ENCODE data around the gene SNAPC3.
"Not testable (repeated sequence)": the region's sequence is repeated elsewhere in the genome, so short reads cannot be mapped to it uniquely, and the experiment has no call there.

SNAPC3 gene

DNA sequence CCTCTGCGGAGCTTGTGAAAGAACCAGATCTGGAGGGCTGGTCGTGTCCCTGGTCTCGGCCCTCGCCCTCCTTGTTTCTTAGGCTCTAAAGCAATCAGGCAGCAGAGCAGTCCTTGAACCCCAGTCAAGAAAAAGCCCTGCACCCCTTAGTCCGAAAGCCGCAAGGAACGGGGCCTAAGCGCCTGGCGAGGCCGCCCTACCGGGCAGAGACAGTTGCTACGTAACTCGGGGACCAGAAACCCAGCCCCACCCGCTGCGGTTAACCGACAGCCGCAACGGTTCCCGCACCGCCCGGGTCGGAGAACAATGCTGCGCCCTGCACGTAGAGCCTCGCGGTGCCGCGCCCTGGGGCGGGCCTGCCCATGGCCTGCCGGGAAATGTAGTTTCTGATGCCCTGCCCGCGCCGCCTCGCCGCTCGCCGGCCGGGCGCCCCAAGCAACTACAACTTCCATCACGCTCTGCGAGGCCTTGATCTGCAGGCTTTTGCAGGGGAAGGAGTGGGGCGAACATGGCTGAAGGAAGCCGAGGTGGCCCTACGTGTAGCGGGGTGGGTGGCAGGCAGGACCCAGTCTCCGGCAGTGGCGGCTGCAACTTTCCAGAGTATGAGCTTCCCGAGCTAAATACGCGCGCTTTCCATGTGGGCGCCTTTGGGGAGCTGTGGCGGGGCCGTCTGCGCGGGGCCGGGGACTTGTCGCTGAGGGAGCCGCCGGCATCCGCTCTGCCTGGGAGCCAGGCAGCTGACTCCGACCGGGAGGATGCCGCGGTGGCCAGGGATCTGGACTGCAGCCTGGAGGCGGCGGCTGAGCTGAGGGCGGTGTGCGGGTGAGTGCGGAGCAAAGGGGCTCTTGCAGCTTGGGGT, at the start of gene SNAPC3:
Gene SNAPC3 (plus strand): TSS at position 505 of the 859 bp plus-strand sequence. CDS start 4 bp downstream, at position 509.
- peak; percentile 99 for DNase-seq

DNA sequence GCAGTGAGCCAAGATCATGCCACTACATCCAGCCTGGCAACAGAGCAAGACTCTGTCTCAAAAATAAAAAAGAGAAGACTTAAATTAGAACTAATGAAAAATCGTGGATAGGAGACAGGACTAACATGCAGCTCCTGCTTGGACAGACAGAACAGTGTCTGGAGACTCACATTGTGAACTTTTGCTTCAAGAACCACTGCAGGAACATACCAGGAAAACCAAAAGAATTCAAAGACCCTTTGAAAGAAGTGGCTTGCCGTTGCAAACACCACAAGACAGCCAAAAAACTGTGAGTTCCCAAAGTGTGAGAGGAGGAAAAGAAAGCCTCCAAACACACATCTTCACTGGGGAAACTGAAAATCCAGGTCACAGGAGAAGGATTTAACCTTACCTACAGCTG, 48.8 kb upstream of the SNAPC3 start:
- DNase-seq = no peak

DNA sequence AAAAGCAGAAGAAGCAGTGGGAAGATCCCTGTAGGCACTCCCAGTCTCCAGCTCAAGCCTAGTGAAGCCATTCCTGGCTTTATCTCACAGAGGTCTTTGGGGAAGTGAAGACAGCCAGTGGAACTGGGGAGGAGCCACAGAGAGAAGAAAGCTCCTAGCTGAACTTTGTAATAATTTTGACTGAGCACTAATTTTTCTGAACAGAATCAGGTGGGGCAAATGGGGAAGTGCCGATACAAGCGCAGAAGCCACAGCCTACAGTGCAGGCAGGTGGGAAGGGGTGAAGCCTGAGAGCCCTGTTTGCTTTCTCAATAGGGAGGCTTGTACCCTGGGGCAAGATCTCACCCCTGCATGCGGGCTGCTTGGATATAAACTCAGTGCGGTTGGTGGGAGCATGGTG, 48.4 kb upstream of the SNAPC3 start:
- no peak for DNase-seq

DNA sequence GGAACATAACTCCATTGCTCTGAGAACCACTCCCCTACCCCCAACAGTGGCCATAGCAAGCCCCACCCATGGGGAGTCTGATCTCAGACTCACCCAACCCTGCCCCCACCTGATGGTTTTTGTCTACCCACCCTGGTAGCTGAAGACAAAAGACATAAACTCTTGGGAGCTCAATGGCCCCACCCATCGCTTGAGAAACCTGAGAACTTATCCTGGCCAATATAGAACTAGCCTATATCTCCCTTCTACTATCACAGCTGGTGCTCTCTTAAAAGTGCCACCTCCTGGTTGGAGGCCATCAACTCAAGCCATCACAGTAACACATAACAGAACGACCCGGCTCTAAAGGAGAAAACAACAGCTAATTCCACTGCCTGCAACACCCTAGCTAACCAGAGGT, 47.9 kb upstream of the SNAPC3 start:
- DNase-seq = no peak

DNA sequence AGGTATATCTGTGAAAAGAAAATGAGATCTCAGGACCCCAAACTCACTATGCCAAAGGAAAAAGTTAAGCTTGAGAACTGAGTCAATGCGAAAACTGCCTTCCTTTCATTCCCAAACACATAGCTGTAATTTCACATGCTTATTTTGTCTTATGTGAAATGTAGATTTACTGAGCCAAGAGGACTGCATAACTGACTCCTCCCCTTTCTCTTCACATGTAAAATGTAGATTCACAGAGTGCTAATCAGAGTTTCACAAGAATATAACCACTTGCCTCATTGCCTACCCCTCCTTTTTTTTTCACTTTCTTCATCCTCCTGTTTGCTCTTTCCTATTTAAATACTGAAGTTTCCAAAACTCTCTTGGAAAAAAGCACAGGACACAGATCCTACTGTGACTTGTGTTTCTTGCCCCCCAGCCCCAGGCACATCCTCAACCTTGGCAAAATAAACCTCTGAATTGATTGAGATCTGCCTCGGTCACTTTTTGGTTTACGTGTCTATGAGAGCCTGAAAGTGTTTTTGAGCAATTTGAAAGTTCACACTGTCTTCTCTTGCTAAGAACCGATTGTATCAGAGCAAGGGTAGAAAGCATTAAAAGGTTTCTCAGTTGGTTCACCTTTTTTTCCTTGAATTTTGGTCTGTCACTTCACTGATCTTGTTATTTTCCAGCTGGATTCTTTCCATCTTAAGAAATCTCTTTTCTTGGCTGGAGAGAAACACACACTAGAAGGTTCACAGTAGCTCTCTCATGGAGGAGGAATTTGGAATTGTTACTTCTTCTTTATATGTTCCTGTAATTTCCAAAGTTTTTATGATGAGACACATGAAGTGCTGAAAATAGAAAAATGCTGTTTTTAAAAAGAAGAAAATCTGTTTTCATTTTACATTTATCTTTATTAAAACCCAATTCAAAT, 44.8 kb upstream of the SNAPC3 start:
- no peak for DNase-seq

DNA sequence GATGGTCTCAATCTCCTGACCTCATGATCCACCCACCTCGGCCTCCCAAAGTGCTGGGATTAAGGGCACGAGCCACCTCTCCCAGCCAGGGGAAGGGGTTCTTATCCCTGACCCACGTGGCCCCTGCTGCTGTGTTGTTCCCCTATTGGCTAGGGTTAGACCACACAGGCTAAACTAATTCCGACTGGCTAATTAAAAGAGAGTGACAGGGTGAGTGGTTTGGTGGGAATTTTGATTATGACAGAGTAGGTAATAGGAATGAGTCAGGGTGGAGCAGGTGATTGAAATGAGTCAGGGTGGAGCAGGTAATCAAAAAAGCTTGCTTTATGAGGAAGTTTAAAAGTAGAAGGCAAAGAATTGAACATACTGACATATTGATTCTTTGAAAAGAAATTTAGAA, 43.4 kb upstream of the SNAPC3 start:
- not testable (repeated sequence) for DNase-seq

DNA sequence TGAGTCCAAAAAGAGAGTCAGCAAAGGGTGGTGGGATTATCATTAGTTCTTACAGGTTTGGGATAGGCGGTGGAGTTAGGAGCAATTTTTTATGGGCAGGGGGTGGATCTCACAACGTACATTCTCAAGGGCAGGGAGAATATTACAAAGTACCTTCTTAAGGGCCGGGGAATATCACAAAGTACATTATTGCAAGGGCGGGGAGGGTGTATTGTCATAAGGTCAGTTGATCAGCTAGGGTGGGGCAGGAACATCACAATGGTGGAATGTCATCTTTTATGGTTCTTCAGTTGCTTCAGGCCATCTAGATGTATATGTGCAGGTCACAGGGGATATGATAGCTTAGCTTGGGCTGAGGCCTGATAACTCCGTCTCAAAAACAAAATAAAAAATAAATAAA, 42.8 kb upstream of the SNAPC3 start:
- DNase-seq = not testable (repeated sequence)

DNA sequence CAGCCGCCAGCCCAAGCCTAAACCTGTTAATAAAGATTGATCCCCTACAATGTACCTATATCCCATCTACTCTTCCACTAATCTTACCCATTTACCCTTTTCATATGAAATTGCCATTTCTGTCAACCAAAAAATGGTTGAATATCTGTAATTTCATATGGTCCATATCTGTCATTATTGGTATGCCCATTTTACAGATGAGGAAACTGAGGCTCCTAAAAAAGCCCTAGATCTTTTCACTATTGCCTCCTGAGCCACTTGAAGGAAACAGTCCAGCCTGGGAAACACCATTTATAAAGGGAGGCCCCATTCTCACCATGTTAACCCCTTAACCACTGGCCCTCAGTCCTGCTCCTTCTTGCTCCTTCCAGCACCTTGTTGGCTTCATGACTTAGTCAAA, 41.2 kb upstream of the SNAPC3 start:
- DNase-seq = no peak

DNA sequence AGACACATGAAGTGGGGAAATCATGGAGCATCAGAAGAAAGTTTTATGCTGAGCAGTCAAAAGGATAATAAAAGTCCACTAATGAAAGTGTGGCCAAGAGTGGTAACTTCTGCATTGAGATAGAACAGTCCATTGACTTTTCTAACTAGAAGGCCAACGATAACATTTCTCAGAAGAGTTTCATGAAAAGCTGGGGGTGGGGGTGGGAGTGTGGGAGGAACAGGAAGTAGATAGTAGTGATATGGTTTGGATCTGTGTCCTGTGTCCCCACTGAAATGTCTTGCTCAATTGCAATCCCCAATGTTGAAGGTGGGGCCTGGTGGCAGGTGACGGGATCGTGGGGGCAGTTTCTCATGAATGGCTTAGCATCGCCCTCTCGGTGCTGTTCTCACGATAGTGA, 36.2 kb upstream of the SNAPC3 start:
- no peak for DNase-seq

DNA sequence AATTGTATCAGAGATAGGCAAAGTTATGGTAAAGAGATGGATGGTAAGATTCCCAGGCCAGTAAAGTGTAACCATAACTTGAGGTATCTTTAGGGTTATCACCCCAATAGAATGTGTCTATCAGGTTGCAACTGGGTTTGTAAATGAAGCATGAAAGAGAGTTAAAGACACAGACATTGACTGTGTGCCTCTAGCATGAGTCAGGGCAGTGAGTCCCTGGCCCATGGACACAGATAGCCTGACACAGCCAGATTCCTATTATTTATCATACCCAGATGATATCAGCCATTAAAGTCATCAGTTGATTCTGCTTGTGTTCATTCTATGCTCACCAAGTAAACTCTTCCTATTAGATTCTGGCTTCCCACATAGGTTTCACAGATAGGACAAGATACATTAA, 33.5 kb upstream of the SNAPC3 start:
- DNase-seq = no peak

DNA sequence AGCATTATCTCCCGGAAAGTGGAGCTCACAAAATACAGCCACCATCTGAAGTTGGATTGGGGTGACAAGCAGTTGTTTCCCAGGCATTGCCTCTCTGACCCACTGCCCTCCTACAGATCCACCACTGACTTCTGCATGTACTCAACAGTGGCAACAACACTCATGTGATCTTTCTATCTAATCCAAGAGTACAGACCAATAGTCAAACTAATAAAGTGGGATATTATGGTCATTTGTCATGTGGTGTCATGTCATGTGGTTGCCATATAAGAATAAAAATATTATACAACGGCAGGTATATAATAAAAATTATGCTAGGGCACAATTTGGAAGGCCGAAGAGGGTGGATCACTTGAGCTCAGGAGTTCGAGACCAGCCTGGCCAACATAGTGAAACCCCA, 33.0 kb upstream of the SNAPC3 start:
- no peak for DNase-seq

DNA sequence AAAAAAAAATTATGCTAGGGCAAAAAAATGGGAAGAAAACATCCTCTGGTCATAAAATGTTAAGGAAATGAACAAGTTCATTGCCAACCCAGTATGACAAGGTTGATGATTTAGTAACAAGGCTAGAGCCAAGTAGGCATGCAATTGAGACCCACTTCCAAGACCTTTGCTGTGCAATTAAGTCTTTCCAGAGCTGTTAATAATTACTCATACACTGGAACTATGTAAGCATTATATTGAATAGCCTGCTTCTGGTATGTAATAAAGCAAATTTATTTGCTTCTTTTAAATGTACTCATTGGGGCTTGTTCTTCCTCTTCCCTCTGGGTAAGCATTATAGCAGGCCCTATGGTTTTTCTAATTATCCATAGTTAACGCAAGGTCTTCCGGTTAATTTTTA, 32.5 kb upstream of the SNAPC3 start:
- no peak for DNase-seq

DNA sequence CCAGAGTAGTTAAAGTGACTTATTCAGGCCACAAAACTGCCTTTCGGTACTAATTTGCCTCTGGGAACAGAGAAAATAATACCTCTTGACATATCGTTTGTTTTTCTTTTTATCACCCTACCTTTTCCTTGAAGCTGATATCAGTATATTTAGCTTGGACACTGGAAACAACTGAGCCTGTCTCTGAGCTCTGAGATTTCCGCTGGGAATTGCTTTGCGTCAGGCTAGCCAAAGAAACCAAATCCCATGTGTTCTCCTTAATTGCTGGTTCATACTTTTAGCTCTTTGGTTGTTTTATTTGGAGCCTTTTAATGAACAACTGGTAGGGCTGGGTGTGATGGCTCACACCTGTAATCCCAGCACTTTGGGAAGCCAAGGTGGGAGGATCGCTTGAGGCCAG, 30.3 kb upstream of the SNAPC3 start:
- no peak for DNase-seq

DNA sequence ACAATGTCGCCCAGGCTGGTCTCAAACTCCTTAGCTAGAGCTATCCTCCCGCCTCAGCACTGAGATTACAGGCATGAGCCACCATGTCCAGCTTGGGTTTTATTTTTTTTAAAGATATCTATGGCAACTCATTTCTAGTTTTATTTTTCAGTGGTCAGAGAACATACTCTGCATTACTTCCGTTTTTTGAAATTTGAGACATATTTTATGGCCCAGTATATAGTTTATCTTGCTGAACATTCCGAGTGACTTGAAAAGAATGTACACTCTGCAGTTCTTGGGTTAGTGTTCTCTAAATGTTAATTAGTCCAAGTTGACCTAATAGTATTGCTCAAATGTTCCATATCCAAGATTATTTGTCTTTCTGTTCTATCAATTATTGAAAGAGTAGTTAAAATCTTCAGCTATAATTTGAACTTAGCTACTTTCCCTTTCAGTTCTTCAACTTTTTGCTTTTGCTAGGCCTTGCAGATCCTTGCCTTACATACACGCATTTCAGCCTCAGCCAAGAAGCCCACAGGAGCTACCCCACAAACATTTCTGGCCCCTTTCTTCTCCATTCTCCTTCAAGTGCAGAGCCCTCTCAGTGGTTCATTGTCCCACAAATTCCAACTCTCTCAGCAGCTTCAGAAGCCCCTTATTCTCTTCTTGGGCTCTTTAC, 22.3 kb upstream of the SNAPC3 start:
- no peak for DNase-seq

DNA sequence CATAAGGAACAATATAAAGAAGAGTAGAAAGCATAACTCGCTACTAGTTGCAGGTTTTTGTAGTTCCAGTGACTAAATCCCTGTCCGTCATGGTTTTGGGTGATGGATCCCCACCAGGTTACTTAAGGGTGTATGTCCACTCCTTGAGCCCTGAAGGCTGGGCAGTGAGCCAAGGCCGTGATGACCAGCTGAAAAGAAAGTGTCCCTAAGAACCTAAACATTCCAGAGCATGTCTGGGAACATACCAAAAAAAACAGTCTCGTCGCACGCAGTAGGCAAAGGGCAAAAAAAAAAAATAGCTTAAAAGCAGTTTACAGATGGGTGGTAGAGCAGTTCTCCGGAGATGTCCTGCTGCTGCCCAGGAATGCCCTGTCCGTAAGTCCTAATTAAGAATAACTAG, 21.4 kb upstream of the SNAPC3 start:
- DNase-seq = no peak

DNA sequence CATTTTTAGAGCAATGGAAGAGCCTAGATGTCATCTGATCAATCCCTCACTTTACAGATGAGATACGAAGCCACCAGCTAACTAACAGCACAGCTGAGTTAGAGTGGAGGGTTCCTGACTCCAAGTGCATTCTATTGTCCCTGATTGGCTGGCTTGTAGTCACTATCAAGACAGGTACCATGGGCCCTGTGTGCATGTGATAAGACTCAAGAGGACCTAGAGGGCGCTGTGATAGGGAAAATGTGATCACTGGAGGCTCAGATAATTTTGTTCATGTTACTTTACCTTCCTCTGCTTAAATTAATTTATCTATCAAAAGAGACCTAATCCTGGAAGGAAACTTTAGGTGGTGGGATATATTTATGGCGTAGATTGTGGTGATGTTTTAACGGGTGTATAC, 19.5 kb upstream of the SNAPC3 start:
- DNase-seq = no peak

DNA sequence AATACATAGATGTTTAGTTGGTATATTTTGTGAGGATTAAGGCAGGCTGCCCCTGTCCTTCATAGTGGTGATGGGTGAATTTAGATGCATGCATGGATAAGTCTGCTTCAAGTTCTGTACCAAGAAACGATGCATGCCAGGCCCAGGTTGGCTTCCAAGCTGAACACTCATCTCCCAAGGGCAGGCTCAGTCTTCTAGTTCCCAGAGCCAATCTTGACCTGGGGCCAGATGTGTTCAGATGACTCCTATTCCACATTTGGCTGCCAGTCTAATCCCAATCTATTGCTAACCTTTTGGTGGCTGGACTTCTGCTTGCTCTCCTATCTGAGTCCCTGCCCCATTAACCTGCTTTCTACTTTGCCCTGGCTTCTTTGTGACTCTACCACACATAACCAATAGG, 18.5 kb upstream of the SNAPC3 start:
- DNase-seq = no peak

DNA sequence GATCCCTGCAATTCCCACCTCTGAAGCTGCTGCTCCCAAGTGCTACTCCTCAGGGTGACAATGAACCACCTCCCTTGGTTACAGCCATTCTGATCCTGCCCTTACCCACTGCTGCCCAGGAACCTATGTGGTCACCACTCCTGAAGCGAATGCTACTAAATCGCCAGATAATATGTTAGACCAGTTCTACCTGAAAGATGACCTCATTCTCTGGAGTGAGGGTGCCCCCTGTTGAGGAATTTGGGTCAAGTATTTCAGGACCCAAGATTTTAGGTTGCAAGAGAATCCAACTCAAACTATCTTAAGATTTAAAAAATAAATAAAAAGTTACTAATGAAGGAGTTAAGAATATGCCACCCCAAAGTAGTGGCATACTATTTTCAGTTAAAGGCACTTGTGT, 5.8 kb upstream of the SNAPC3 start:
- DNase-seq = peak; percentile 20

DNA sequence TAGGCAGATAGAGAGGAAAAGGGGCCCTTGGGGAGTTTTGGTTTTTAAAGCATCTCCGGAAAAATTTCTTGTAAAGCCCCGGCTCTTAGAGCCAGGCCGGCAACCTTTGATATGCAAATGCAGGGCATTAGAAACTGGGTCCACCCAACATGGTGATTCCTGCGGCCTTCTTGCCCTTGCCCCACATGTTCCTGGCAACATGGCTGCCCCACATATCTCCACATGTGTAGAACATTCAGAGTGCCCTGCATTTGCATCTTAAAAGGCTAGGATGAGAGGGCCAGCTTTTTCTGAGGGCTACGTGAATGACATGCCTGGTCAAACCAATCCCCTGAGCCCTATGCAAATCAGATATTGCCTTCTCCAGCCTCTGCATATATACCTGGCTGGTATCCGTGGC, 5.0 kb upstream of the SNAPC3 start:
- DNase-seq = no peak

DNA sequence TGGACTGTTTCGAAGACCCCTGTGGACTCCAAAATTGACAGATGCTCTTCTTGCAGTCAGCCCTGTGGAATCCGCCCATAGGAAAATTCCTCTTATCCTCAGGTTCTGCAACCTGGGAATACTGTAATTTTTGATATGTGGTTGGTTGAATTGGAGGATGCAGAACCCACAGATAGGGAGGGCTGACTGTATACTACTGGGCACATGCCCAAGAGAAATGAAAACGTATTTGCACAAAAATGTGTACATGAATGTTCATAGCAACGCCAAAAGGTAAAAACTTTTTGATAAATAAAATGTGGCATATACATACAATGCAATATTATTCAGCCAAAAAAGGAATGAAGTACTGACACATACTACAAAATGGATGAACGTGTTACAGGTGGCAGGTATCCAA, 1.9 kb upstream of the SNAPC3 start:
- no peak for DNase-seq

DNA sequence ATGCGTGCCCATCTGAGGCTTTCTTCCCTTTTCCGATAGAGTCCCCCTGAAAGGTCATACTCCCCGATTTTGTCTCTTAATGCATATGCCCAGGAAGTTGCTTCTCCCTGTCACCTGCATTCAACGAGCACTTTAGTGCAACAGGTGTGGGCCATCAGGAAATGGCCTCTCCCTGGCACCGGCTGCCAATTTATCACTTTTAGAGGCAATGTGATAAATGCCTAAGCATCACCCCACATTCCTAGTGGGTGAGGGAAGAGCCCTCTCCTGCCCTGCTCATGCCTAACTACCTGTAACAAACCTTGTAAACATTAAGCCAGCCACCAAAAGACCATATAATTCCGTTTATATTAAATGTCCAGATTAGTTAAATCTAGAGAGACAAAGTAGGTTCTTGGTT, 1.1 kb upstream of the SNAPC3 start:
- DNase-seq = no peak

DNA sequence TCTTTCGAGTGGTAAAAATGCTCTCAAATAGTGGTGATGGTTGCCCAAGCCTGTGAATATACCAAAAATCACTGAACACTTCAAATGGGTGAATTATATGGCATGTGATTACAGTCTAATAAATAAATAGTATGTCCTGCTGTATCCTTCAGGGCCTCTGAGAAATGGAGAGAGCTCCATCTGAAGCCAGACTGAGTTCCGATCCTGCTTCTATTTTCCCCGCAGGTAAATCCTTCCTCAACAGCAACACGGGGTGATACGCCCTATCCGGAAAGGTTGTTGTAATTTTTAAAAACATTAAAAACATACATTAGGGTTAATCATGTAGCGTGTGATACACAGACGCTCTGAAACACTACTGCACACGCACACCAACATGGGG, 695 bp upstream of the SNAPC3 start:
- DNase-seq = no peak

DNA sequence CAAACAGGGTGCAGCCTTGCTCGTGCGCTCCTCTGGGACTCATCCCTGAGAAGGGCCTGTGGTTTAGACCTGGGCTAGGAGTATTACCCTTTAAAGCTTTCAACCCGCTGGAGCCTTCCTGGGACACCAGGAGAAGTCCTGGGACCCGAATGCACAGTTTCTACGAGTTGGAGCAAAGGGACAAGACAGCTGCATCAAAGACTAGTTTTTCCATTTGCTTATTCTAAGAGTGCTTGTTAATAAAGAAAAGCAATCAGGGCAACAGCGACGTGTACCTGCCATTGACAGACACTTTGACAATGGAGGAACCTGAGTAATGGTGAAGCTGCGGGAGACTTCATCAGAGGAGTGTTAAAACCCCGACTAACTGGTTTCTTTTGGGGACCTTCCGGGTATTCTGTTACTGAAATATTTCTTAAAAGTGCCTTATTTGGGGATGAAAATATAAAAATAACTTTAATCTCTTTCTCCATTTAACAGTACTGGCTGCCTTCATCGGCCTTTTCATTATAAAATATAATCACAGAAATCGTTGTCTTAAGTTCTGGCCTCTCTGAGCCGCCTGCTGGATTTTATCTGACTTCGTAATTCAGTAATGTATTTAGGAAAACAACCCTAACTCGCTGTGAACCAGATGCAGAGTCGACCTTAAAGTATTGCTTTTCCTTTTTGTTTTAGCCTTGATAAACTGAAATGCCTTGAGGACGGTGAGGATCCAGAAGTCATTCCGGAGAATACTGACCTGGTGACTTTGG, 732 bp downstream of the SNAPC3 start:
- peak; percentile 72 for DNase-seq

Measured in NCI-H1092 treated with DMSO at 0.1 percent for 48 hours (cell line).